ENCODE results near the gene PELI1.

GRCh38 chr2:64124168-64124567, 20.1 kb downstream of the PELI1 start:
- no peak for TF ChIP-seq POLR2A (IDR thresholded peaks at IDR 0.05; ENCODE audit: low read length)
- no peak for TF ChIP-seq GATA1 (IDR thresholded peaks at IDR 0.05; ENCODE audit: low read depth, low read length)
